Thyroid gland (tissue), 4 donors: ENCODE measurements around the gene ADARB2. TPM values are rescaled to one million over a fixed set of nuclear protein-coding genes. Genes with fewer than 3 reads are reported as not detected.

Experiments used
- DNase-seq, 2 donors: peaks; one replicate each; pipeline ENCODE4 v3.0.0-alpha.2; 2019
- H3K27ac ChIP-seq, 3 donors: fragments of 200-600 bp; sonication (generic); 1 replicate in 2 of 3; 2 replicates in 1 of 3; pipeline ENCODE4 v1.5.1; 2016 to 2019; ENCODE audit warnings: mild to moderate bottlenecking in 1 of 3, moderate library complexity in 1 of 3
- H3K27me3 ChIP-seq: fragments of 200-600 bp; sonication (generic); one replicate; pipeline ENCODE4 v1.5.1; 2019
- H3K36me3 ChIP-seq, 2 donors: fragments of 200-600 bp; sonication (generic); one replicate each; pipeline ENCODE4 v1.5.1; 2016 to 2019
- H3K4me1 ChIP-seq, 2 donors: fragments of 200-600 bp; sonication (generic); one replicate each; pipeline ENCODE4 v1.5.1; 2017 to 2019
- H3K4me3 ChIP-seq, 3 donors: fragments of 200-600 bp; sonication (generic); replicated peaks in 1 of 3; 1 replicate in 2 of 3; 2 replicates in 1 of 3; pipeline ENCODE4 v1.5.1; 2016; ENCODE audit warnings: mild to moderate bottlenecking in 1 of 3
- H3K9me3 ChIP-seq: fragments of 200-600 bp; sonication (generic); one replicate; pipeline ENCODE4 v1.5.1; 2017
- POLR2A ChIP-seq, 2 donors: fragments of 450-650 bp; IDR thresholded peaks; one replicate each; pipeline ENCODE4 v1.6.1; 2017; ENCODE audit warnings: antibody characterized with exemption in 2 of 2, mild to moderate bottlenecking in 2 of 2, moderate library complexity in 1 of 2
- WGBS, 2 donors: methylation state at CpG; one replicate each; pipeline ENCODE4 v1.1.5; 2017; 5-methylcytosine and 5-hydroxymethylcytosine counted together
- intact Hi-C: fragments of 100-400 bp; cut with DNase I; formaldehyde crosslinking; loops from one replicate; pipeline ENCODE4 v1.15.1; 2023
- total RNA-seq, 4 donors: library from RNA; depleted of rRNA; stranded (reverse); fragments of >200 nt; gene quantifications; one replicate each; pipeline ENCODE4 v1.2.3, GENCODE V29; 2016
- TF ChIP-seq, protein P1 (sequence below), 6 experiments: fragments of 200-600 bp in 3 of 6; fragments of 450-650 bp in 3 of 6; sonication (generic) in 3 of 6; IDR thresholded peaks; one replicate each; pipeline ENCODE4 v1.5.1; 2016 to 2019; ENCODE audit warnings: antibody characterized with exemption in 6 of 6, mild to moderate bottlenecking in 2 of 6, inconsistent platforms in 1 of 6, moderate library complexity in 1 of 6

Gene ADARB2
- total RNA-seq, 4 donors from 2014 or later = 0.08 to 0.15 TPM; not detected in 2

DNA sequence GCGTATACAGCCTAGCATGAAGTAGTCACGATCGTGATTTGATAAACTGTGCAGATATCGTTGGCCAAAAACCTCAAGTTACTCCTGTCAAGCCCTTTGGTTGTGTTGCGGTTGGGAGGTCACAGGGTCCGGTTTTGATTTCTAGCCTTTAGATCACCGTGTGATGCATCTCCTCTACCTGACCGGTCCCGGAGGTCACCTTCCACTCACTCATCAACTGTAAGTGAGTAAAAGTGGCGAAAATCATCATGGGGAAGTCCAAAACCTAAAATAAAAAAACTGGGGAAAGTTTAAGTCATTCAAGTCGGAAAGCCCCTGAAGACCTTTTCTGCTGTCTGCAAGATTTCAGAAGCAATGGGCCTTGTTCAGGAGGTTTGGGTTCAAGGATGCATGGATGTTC, 62.8 kb downstream of the ADARB2 start:
- Histone ChIP-seq H3K27ac (no peak overlapping the region), H3K4me1 (no peaks in the 10 kb centered on the region), H3K27me3 (no peaks in the 10 kb centered on the region), H3K36me3 (no peaks in the 10 kb centered on the region), H3K4me3 (no peak overlapping the region), H3K9me3 (no peaks in the 10 kb centered on the region)
- no peak for TF ChIP-seq POLR2A (IDR thresholded peaks at IDR 0.05)
- TF ChIP-seq, protein P1, sequence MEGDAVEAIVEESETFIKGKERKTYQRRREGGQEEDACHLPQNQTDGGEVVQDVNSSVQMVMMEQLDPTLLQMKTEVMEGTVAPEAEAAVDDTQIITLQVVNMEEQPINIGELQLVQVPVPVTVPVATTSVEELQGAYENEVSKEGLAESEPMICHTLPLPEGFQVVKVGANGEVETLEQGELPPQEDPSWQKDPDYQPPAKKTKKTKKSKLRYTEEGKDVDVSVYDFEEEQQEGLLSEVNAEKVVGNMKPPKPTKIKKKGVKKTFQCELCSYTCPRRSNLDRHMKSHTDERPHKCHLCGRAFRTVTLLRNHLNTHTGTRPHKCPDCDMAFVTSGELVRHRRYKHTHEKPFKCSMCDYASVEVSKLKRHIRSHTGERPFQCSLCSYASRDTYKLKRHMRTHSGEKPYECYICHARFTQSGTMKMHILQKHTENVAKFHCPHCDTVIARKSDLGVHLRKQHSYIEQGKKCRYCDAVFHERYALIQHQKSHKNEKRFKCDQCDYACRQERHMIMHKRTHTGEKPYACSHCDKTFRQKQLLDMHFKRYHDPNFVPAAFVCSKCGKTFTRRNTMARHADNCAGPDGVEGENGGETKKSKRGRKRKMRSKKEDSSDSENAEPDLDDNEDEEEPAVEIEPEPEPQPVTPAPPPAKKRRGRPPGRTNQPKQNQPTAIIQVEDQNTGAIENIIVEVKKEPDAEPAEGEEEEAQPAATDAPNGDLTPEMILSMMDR (IDR thresholded peaks at IDR 0.05) = no peak
- DNase-seq = no peak
- WGBS, 2 donors = 85 to 93% methylated on average over 11 of the region's 11 CpGs
- intact Hi-C loops = no loop called here

DNA sequence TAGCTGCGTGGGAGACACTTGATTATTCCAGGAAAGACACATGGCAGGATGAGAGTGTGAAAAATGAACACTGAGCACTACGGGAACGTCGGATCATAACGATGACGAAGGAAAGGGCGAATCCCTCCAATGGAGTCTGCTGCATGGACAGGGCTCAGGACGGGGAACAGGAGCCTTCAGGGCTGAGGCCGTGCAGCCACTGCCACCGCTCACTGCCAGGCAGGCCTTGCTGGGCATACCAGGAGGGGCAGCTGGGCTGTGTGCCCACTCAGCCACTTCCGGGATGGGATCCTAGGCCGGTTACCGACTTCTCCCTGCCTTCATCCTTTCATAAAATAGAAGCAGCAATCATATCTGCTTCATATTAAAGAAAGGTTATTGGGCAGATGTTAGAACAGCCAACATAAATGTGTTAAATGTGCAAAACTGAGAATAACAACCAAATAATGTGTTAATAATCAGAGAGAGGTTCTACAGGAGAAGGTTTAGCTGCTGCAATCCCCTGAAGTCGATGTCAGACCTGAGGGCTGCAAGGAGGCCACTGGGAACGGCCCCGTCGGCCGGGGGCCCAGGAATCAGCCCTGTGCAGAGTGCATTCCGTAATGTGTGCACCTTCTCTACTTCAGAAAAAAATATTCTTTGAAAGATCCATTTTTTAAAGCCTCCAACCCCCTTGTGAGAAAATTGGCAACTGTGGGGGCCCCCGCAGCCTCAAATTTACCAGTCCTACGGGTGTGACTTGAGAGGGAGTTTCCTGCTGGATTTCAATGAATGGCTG, 63.6 kb downstream of the ADARB2 start:
- H3K4me3 ChIP-seq = no peak overlapping the region
- 78 to 84% methylated on average over 21 of the region's 21 CpGs for WGBS, 2 donors
- TF ChIP-seq, protein P1 (IDR thresholded peaks at IDR 0.05) = no peak
- TF ChIP-seq POLR2A (IDR thresholded peaks at IDR 0.05) = no peak
- intact Hi-C loops = no loop called here
- no peak overlapping the region for H3K27ac ChIP-seq
- H3K36me3 ChIP-seq = no peaks in the 10 kb centered on the region
- H3K27me3 ChIP-seq = no peaks in the 10 kb centered on the region
- H3K4me1 ChIP-seq = no peaks in the 10 kb centered on the region
- no peak for DNase-seq
- H3K9me3 ChIP-seq = no peaks in the 10 kb centered on the region

DNA sequence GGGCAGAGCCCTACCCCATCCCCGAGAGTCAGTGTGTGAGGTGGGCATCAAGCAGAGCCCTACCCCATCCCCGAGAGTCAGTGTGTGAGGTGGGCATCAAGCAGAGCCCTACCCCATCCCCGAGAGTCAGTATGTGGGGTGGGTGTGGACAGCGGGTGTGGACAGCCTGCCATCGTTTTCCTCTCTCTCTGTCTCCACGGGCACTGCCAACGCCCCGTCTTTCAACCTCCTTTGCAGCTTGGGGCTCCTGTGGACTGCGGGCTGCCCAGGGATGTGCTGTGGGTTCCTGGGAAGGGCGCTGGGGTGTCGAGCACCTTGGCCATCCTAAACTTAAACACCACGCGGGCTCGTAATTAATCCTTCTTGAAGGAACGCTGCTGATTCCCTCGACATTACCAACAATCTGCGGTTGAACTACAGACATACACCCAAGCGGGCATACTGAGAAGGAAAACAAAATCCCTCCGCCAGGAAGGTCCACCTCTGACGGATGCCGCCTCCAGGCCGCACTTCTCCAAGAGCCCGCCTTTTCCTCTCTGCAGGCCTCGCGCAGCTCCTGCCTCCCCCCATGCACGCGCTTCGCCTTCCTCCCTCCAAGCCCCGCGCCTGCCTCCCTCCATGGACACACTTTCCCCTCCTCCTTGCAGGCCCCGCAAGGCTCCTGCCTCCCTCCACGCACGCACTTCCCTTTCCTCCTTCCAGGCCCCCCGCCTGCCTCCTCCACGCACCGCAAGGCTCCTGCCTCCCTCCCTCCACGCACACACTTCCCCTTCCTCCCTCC, 65.1 kb downstream of the ADARB2 start:
- Histone ChIP-seq H3K27me3 (no peaks in the 10 kb centered on the region), H3K27ac (no peak overlapping the region), H3K4me3 (no peak overlapping the region), H3K9me3 (no peaks in the 10 kb centered on the region), H3K4me1 (no peaks in the 10 kb centered on the region), H3K36me3 (no peaks in the 10 kb centered on the region)
- intact Hi-C loops = no loop called here
- DNase-seq = no peak
- TF ChIP-seq, protein P1 (IDR thresholded peaks at IDR 0.05) = no peak
- TF ChIP-seq POLR2A (IDR thresholded peaks at IDR 0.05) = no peak
- WGBS, 2 donors = 83 to 91% methylated on average over 36 to 37 of the region's 37 CpGs

DNA sequence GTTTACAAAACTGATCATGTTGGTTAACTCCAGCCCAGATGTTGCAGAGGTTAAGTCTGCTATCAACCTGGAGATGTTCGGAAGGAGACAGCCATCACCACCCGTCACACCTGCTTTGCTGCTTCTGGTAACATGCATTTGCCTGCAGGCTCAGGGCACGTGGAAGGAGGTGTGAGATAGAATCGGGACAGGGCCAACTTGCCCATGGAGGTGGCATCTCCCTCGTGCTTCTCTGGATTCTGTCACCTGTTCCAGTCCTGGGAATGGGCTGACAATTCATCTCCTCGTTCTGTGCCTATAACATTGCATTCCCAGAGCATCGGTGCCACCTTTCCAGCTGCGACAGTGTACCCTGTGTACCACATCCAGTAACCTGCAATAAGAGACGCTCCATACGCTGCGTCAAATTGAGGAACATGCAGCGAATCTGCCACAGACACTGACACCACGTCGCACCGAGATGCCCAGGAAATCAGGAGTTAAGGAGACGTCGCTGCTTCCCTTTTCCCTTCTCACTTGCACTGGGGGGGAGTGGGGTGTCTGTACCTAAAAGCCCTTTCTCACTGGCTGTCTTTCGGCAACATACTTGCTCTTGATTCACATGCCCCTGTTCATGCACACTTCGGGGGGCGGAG, 65.8 kb downstream of the ADARB2 start:
- 91 to 93% methylated on average over 20 of the region's 20 CpGs for WGBS, 2 donors
- Histone ChIP-seq H3K27me3 (no peaks in the 10 kb centered on the region), H3K9me3 (no peaks in the 10 kb centered on the region), H3K4me1 (no peaks in the 10 kb centered on the region), H3K36me3 (no peaks in the 10 kb centered on the region), H3K4me3 (no peak overlapping the region), H3K27ac (no peak overlapping the region)
- intact Hi-C loops = no loop called here
- no peak for DNase-seq
- TF ChIP-seq, protein P1 (IDR thresholded peaks at IDR 0.05) = no peak
- TF ChIP-seq POLR2A (IDR thresholded peaks at IDR 0.05) = no peak
